ES-I3 (cell line): ENCODE data around the gene AXIN1.
"Not testable (repeated sequence)": the region's sequence is repeated elsewhere in the genome, so short reads cannot be mapped to it uniquely, and the experiment has no call there.

ENCODE experiments used
- H3K36me3 ChIP-seq: 2 replicates; pipeline ENCODE4 v1.6.1; 2013; ENCODE audit warnings: mild to moderate bottlenecking, low read length, control low read depth, moderate library complexity; ENCODE audit not compliant: insufficient read depth
- H3K4me1 ChIP-seq: 2 replicates; pipeline ENCODE4 v1.6.1; 2013; ENCODE audit warnings: mild to moderate bottlenecking, control low read depth, low read length; ENCODE audit not compliant: insufficient read depth
- H3K9ac ChIP-seq: 2 replicates; pipeline ENCODE4 v1.6.1; 2013; ENCODE audit warnings: low read depth, mild to moderate bottlenecking, low read length, moderate library complexity
- H3K9me3 ChIP-seq: 2 replicates; pipeline ENCODE4 v1.6.1; 2013; ENCODE audit warnings: mild to moderate bottlenecking, low read length, moderate library complexity; ENCODE audit not compliant: control insufficient read depth, insufficient read depth

The AXIN1 gene

GRCh38 chr16:267562-267961, 85.0 kb downstream of the AXIN1 start:
- not testable (repeated sequence) for H3K4me1 ChIP-seq, H3K9ac ChIP-seq, H3K9me3 ChIP-seq, H3K36me3 ChIP-seq

GRCh38 chr16:266258-267164, 86.0 kb downstream of the AXIN1 start:
- no peak overlapping the region for H3K9ac ChIP-seq
- H3K9me3 ChIP-seq, result no peaks in the 10 kb centered on the region
- no peaks in the 10 kb centered on the region for H3K4me1 ChIP-seq
- H3K36me3 ChIP-seq, result no peaks in the 10 kb centered on the region

- Histone ChIP-seq H3K36me3 (no peaks in the 10 kb centered on the region), H3K9ac (no peak overlapping the region), H3K9me3 (no peaks in the 10 kb centered on the region)
These were observed 86.8 kb downstream of the AXIN1 start for GRCh38 chr16:265711-266110.

GRCh38 chr16:265002-265529, 87.5 kb downstream of the AXIN1 start:
- Histone ChIP-seq H3K9ac (no peak overlapping the region), H3K4me1 (no peaks in the 10 kb centered on the region), H3K36me3 (no peaks in the 10 kb centered on the region), H3K9me3 (no peaks in the 10 kb centered on the region)

More at GRCh38 chr16:265711-266110, 86.8 kb downstream of the AXIN1 start:
- H3K4me1 ChIP-seq, result no peaks in the 10 kb centered on the region

GRCh38 chr16:264440-264951, 88.0 kb downstream of the AXIN1 start:
- Histone ChIP-seq H3K36me3 (no peaks in the 10 kb centered on the region), H3K4me1 (no peaks in the 10 kb centered on the region), H3K9me3 (no peaks in the 10 kb centered on the region), H3K9ac (no peak overlapping the region)

GRCh38 chr16:263944-264343, 88.6 kb downstream of the AXIN1 start:
- Histone ChIP-seq H3K4me1 (no peaks in the 10 kb centered on the region), H3K9me3 (no peaks in the 10 kb centered on the region), H3K9ac (no peak overlapping the region), H3K36me3 (no peaks in the 10 kb centered on the region)

- no peak overlapping the region for H3K9ac ChIP-seq
- H3K4me1 ChIP-seq, result no peaks in the 10 kb centered on the region
- H3K9me3 ChIP-seq, result no peaks in the 10 kb centered on the region
- H3K36me3 ChIP-seq, result no peaks in the 10 kb centered on the region
These were observed 89.2 kb downstream of the AXIN1 start for GRCh38 chr16:263182-263774.

- H3K9ac ChIP-seq, result no peak overlapping the region
- H3K9me3 ChIP-seq, result no peaks in the 10 kb centered on the region
- H3K36me3 ChIP-seq, result no peaks in the 10 kb centered on the region
- no peaks in the 10 kb centered on the region for H3K4me1 ChIP-seq
These were observed 90.3 kb downstream of the AXIN1 start for GRCh38 chr16:262121-262745.

- Histone ChIP-seq H3K9ac (no peak overlapping the region), H3K4me1 (no peaks in the 10 kb centered on the region), H3K36me3 (no peaks in the 10 kb centered on the region; the same call in 1 of the 2 replicates)
These were observed 91.4 kb downstream of the AXIN1 start for GRCh38 chr16:261031-261691.

GRCh38 chr16:260326-260725, 92.2 kb downstream of the AXIN1 start:
- H3K9me3 ChIP-seq, result no peaks in the 10 kb centered on the region
- no peak overlapping the region for H3K9ac ChIP-seq
- no peaks in the 10 kb centered on the region; the same call in 1 of the 2 replicates for H3K36me3 ChIP-seq

More at GRCh38 chr16:261031-261691, 91.4 kb downstream of the AXIN1 start:
- H3K9me3 ChIP-seq, result no peaks in the 10 kb centered on the region

GRCh38 chr16:259814-260253, 92.7 kb downstream of the AXIN1 start:
- H3K9ac ChIP-seq, result no peak overlapping the region
- no peaks in the 10 kb centered on the region; the same call in 1 of the 2 replicates for H3K36me3 ChIP-seq
- H3K9me3 ChIP-seq, result no peaks in the 10 kb centered on the region
- no peaks in the 10 kb centered on the region for H3K4me1 ChIP-seq

More at GRCh38 chr16:260326-260725, 92.2 kb downstream of the AXIN1 start:
- no peaks in the 10 kb centered on the region for H3K4me1 ChIP-seq

GRCh38 chr16:259226-259625, 93.3 kb downstream of the AXIN1 start:
- no peaks in the 10 kb centered on the region; the same call in 1 of the 2 replicates for H3K36me3 ChIP-seq
- no peaks in the 10 kb centered on the region for H3K9me3 ChIP-seq
- H3K9ac ChIP-seq, result no peak overlapping the region
- H3K4me1 ChIP-seq, result no peaks in the 10 kb centered on the region

GRCh38 chr16:258091-258490, 94.4 kb downstream of the AXIN1 start:
- H3K9me3 ChIP-seq, H3K9ac ChIP-seq, H3K36me3 ChIP-seq, H3K4me1 ChIP-seq: not testable (repeated sequence)

GRCh38 chr16:255183-255582, 97.3 kb downstream of the AXIN1 start:
- no peak overlapping the region for H3K9ac ChIP-seq
- H3K4me1 ChIP-seq, result no peaks in the 10 kb centered on the region
- H3K9me3 ChIP-seq, result no peaks in the 10 kb centered on the region
- no peaks in the 10 kb centered on the region; the same call in 1 of the 2 replicates for H3K36me3 ChIP-seq
